ENCODE results near the gene MEIOB. TPM values are rescaled to one million over a fixed set of nuclear protein-coding genes. Genes with fewer than 3 reads are reported as not detected.

MEIOB gene
- total RNA-seq, 1 donor from 2014 or later = not detected

DNA sequence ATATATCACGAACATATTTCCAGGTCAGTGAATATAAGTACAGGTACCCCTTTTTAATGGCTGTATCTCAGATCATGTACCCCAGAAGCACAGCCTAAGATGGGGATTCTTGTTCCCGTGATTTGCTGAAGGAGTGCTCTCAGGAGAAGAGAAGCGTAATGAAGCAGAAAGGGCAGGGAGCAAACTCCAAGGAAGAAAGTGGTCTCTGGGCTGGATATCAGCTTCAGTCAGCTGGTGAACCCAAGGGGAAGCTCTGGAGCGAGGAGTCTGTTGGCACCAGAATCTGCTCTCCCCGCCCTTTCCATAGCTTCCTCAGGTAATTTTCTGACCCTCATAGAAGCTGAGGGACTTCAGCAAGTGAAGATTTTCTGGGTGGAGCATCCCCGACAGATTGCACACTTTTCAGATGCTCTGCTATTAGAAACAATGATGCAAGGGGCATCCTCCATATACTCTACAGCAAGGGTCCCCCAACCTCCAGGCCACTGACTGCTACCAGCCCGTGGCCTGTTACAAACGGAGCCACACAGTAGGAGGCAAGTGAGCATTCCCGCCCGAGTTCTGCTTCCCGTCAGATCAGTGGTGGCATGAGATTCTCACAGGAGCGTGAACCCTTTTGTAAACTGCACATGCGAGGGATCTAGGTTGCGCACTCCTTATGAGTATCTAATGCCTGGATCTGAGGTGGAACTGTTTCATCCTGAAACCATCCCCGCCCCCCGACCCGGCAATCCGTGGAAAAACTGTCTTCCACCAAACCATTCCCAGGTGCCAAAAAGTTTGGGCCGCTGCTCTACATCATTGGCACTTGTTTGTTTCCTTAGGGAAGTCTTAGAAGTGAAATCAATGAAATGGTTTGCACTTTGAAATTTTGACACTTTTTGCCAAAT is 40.5 kb downstream of the MEIOB start:
- DNase-seq (ENCODE audit: low read depth in 2 of 2) = no peak

DNA sequence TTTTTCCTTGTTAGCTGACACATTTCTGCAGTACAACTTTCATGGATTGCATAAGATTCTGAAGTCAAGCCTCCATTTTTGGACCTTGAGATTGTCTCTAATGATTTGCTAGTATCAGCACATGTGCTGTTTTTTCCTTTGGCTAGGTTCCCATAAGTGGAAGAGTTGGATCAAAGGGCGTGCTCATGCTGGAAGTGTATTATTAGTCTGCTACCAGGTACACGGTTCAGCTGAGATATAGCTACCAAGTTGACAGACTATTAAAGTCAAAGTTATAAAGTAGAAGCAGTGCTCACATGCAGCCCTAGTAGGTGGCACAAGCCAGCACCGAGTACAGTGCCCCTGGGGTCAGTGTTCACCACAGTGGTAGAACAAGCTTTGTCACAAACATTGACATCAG is 41.8 kb downstream of the MEIOB start:
- DNase-seq (ENCODE audit: low read depth in 2 of 2) = no peak

DNA sequence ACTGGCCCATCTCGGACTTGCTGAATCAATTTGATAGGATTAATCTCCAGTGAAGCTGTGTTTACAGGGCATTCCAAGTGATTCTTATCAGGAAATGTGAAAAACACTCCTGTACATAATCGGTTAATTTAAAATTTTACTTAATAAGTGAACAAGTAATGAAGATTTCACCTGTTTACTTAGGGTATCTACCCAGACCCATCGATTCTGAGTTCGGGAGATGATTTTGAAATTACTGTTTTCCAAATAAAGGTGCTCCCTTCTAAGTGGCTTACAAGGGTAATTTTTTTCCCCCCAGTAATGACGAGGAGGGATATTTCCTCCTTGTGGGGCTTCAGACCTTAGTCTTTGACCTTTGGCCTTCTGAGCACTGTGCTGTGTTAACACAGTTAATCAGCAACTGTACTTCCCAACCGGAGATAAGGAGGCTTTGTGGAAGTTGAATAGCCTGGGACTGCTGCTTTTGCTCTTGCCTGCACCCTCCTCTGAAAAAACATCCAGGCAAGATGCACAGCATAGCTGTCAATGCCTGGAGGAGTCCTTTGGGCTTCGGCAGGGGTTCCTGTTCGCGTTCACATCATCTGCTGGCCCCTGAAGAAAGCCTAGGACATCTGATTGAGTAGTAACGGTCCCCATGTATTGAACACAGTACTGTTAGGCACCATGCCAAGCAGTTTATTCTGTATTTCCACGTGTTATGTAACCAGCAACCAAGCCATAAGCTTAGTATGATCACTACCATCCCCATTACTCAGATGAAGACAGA is 43.1 kb downstream of the MEIOB start:
- no peak for DNase-seq (ENCODE audit: low read depth in 2 of 2)

DNA sequence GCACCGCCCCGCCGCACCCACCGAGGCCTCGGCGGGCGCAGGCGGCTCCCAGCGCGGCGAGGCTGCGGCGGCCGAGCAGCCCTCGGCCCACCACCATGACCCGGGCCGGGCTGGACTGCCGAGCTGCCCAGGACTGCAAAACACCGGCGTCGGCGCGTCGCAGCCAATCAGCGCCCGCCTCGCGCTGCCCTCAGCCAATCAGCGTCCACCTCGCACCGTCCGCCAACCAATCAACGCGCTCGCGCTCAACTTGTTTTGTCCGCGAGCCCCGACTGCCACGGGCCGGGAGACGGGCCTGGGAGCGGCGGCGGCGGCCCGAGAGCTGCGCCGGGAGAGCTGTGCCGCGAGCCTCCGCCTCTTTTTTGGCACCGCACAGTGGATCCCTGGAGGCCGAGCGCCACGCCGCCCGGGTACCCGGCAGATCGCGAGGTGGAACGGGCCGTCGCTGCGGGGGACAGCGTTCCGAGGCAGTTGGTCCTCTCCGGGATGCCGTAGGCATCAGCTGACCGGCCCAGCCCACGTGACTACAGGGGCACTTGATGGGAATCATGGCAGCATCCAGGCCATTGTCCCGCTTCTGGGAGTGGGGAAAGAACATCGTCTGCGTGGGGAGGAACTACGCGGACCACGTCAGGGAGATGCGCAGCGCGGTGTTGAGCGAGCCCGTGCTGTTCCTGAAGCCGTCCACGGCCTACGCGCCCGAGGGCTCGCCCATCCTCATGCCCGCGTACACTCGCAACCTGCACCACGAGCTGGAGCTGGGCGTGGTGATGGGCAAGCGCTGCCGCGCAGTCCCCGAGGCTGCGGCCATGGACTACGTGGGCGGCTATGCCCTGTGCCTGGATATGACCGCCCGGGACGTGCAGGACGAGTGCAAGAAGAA is 45.0 kb downstream of the MEIOB start, which contains the start of the genes FAHD1 and HAGH:
TSS of gene FAHD1 (plus strand) at position 516 of the 883 bp plus-strand sequence. CDS start at position 549, 33 bp downstream.
TSS of gene HAGH (minus strand) at position 135 of the 883 bp plus-strand sequence. CDS start at position 97, 38 bp downstream.
- peak; percentile 98 to 99 for DNase-seq (ENCODE audit: low read depth in 2 of 2)

DNA sequence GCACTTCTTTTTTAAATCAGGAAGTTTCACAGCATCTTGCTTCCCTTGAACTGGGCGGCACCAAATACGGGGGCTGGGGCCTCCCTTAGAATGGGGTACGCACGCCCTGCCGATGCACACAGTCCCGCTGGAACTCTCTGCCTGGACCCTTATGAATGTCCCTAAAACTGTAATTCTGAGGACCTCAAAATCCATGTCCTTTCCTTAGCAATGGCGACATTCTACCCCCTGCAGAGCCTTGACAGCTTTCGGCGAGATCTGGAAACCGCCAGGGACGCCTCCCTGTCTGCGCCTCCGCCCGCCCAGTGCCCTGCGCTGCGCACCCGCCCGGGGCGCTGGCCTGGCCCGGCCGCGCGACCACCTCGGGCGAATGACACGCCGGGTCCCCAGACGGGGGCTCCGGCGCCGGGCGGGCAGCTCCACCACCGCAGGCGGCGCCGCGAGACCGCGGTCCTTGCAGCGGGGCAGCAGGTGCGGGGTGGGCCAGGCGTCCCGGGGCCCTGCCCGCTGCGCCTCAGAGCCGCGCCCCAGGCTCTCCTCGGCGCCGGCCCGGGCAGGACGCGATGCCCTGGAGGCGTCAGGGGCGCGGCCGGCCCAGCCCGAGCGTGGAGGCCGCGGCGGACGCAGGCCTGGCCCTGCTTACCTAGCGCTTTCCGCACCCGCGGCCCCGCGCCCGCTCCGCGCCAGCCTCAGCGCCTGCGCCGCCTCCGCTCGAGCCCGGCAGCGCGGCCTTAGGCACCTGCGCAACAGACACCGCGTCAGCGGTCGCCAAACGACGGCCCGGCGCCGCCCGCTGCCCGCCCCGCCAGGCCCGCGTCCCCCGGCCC is 45.9 kb downstream of the MEIOB start:
- peak; percentile 75 to 83 for DNase-seq (ENCODE audit: low read depth in 2 of 2)

DNA sequence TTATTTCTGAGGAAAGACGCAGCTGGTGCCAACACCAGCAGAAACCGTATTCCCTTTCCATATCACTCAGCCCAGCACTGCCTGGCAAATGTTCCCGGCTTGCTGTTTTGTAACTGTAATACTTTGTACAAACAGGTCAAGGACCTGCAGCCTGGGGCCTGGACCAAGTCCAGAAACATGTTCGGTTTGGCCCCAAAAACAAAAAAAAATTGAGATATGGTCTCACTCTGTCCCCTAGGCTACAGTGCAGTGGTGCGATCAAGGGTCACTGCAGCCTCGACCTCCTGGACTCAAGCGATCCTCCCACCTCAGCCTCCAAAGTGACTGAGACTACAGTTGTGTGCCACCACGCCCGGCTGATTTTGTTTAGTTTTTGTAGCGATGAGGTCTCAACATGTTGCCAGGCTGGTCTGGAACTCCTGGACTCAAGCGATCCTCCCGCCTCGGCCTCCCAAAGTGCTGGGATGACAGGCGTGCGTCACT is 46.5 kb downstream of the MEIOB start:
- no peak for DNase-seq (ENCODE audit: low read depth in 2 of 2)

DNA sequence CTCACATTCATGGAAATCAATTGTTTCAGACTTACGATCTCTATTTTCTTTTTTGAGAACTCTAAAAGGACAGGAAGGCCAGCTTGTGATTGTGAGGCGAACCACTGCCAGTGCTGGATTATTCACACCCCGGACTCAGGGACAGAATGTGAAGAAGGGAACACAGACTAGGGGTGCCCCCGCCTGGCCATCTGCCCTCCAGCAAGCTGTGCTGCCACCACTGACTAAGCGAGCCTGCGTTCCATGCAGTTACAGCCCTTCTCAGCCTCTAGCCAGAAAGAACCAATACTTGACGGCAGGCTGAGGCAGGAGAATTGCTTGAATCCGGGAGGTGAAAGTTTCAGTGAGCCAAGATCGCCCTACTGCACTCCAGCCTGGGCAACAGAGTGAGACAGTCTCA is 48.1 kb downstream of the MEIOB start:
- peak; percentile 39 to 54 for DNase-seq (ENCODE audit: low read depth in 2 of 2)

DNA sequence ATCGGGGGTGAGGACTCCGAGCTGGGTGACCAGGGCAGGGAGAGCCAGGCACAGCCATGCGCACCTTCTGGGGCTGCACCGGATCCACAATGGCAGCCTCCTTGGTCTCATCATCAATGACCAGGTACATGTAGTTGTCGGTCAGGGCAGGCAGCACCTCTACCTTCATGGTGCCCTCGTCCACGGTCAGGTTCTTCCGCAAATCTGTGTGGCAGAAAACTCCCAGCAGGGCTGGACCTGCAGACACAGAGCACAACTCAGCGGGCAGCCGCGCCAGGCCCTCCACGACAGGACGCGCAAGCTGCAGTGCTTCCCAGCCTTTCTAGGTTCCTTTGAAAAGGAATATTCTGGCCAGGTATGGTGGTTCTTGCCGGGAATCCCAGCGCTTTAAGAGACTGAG is 49.2 kb downstream of the MEIOB start:
- DNase-seq (ENCODE audit: low read depth in 2 of 2) = no peak

DNA sequence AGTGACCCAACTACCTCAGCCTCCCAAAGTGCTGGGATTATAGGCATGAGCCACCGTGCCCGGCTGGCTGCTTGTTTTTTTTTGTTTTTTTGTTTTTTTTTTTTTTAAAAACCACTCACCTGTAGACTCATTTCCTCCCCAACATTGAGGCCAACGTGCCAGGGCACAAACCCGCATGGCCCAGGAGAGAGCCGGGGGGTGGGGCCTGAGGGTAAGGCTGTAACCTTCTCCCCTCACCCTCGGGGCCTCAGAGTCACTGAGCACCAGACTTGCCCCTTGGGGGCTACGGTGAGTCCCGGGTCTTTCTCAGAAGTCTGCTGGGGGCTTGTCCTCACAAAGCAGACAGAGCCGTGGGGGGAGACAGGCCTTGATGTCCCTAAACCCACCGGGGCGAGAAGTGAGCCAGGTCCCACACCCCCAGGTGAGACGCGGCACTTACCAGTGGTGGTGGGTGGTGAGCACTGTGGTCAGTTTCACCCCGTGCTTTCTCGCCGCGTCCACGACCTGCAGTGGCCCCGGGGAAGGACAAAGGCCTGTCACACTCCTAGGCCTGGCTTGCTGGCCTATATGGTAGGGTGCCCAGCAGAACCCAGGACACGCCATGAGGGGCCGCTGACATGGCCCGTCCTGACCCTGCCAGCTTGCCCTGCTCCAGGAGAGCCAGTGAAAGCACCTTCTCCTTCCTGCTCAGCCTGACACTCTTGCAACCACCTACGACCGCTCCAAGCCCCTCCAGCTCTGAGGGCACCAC is 49.9 kb downstream of the MEIOB start:
- no peak for DNase-seq (ENCODE audit: low read depth in 2 of 2)

DNA sequence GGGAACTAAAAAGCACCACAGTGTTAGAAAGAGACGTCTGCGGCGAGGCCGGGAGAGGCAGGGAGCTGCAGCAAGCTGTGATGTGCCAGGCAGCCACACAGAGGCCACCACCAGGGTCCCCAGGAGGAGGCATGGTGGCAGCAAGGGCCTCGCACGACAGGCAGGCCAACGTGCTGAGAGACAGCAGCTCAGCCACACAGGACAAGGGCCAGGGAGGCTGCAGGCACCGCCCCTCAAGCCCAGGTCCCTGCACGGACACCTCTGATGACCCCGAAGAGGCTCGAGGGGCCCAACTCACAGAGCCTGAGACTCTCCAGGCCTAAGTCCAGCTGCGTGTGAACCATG is 51.0 kb downstream of the MEIOB start:
- DNase-seq (ENCODE audit: low read depth in 2 of 2) = no peak

DNA sequence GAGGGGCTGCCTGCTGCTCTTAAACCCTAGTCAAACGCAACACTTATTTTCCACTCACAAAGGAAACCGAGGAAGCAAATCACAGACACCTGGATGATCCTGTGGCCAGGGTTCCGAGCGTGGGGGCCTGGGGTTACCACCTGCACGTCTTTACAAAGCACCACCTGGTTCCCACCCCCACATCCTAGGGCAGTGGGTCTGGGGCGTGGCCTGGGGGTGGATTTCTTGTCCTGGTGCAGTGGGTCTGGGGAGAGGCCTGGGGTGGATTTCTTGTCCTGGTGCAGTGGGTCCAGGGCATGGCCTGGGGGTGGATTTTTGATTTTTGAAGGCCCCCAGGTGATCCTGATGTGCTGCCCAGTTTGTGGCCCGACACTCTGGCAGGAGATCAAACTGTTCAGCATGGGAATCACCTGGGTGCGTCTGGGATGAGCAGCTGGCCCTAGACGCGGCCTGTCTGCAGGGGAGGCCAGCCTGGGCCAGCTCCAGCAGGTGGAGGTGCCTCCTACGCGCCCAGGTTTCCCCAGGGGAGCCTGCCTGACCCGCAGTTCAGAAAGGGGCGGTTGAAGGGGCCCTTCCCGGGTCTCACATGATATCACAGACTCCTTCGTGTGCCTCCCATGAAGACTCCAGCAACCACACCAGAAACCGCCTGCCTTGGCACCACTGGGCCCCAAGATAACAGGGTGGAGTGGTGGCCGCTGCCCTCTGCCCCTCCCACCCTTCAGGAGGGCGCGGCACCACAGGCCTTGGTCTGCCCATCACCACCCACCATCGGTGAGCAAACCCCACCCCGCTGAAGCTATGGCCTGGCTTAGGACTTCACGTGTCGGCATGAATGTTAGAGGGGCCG is 51.6 kb downstream of the MEIOB start:
- DNase-seq (ENCODE audit: low read depth in 2 of 2) = no peak

DNA sequence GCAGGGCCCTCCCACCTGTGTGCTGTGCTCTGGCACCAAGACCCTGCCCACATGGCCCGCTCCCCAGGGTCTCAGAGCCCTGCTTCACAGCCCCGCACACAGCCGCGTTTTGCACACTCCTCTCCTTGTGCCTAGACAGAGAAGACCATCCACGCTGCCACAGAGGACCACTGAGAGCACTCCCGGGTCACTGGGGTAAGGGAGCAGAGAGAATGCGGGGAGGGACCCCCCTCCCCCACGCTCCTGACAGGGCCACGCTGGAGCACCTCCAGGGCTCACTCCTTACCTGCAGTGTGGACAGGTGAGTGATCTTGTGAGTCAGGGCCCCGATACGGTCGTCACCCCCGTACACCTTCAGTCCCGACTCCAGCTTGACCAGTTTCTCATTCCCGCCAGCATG is 52.4 kb downstream of the MEIOB start:
- DNase-seq (ENCODE audit: low read depth in 2 of 2) = no peak

DNA sequence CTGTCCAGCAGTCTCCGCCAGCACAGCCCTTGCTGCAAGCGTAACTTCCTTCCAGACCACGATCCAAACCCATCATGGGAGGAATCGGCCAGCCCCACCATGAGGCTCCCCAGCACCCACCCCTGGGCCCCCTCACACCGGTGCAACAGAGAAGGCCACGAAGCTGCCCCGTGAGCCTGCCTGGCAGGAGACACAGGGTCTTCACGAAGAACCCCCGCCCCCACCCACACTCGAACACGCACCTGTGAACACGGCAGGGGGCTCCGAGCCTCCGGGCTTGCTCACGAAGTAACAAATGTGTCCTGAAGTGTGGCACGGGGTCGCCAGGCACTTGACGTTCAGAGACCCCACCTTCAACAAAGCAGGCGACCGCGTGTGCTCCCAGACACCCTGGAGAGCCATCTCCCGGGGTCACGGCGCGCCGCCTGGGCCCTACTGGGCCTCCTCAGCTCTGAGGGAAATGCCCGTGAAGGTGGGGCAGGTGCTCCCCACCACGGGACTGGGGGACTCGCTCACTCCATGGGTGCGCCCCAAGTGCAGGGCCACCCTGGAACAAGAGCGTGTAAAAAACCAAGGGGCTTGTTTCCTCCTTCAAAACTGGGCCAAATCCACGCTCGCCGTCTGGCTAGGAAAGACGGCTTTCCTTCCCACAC is 53.0 kb downstream of the MEIOB start:
- DNase-seq (ENCODE audit: low read depth in 2 of 2) = no peak

DNA sequence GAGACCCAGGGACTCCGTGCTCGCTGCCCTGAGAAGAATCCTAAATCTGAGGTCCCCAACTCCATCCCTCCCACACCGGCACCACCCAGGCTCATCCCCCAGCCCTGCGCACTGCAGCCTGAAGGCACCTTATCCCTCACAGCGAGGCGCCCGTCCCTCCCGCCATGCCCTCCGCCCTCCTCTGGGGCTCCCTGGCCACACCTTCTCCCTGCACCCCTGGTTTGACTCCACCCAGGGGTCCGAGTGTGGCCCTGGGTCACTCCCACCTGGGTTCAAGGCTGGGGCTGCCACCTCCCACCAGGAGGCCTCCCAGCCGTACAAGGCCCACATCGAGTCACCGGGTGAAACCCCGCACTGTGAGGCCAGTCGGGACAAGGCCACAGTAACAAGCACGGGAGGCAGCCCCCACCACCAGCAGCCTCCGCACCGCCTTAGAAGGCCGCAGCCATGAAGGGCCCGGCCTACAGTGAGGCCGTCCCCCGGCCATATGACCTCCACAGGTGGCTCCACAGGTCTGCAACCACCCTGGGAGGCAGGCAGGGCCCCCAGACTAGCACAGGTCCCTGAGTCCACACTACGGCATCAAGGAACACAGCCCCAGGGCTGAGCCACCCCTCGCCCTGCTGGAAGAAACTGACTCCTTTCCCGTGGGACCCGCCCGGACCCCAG is 53.6 kb downstream of the MEIOB start:
- no peak for DNase-seq (ENCODE audit: low read depth in 2 of 2)

DNA sequence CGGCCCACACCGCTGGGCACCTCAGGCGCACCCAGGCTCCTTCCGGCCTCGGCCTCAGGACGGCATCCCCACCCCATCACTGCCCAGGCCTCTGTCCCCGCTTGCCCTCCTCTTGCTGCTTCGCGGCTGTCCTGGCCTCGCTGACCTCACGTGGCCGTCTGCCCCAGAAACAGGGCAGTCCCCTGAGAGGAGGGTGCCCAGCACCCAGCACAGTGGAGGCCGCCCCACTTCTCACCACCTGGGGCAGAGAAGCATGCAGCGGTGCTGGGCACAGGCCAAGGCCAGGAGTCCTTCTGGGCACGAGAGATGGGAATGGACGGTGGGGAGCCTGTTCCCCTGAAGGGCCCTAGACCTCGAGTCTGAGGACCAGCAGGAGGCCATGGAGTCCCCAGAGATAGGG is 54.2 kb downstream of the MEIOB start:
- no peak for DNase-seq (ENCODE audit: low read depth in 2 of 2)

DNA sequence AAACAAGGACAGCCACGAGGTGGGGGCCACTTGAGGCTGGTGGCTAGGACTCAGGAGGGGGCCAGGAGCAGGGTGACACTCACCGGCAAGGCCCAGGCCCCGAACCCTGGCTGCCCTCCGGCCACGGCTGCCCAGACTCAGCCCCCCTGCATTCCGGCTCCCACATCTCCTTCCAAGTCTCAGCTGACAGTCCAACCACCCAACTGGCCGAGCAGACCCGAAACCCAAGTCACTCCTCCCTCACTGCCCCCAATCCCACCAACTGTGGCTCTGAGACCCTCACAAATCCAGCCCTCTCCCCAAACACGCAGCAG is 54.7 kb downstream of the MEIOB start:
- DNase-seq (ENCODE audit: low read depth in 2 of 2) = no peak

DNA sequence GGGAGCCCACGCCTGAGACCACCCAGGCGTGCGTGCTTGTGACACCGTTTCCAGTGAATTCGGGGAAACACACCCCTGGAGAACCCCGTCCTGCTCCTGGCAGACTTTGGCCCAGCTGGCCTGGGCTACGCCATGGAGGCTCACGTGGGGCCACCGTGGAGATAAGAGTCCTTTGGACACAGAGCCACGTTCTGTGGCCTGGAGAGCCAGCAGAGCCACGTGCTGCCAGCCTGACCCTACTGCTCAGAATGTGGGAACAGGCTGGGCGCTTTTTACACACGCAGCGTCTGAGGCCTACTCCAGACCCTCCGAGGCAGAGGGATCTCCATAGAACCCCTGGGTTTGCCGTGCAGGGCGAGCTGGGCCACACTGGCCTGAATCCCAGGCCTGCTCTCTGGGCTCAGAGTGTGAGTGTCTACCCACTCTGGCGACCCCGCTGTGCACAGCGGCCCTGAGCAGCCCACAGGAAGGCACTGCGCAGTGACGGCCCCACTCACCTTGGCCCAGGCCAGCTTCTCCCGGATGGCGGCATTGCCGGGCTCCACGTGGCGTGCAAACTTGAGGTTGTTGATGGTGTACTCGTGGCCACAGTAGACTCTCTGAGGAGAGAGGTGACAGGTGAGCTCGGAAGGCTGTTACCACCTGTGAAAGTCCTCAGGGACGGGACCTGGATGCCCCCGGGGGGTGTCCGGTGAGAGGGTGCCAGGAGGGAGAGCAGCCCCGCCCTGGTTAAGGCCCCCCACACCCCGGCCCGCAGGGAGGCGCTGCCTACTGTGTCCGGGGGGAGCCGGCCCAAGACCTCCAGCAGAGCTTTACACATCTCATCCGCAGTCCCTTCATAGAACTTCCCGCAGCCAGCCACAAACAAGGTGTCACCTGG is 55.3 kb downstream of the MEIOB start:
- no peak for DNase-seq (ENCODE audit: low read depth in 2 of 2)
